GM18498 (cell line): ENCODE measurements around the gene SYNGR1.
"Not testable (repeated sequence)": the region's sequence is repeated elsewhere in the genome, so short reads cannot be mapped to it uniquely, and the experiment has no call there.

Source experiments
- ATAC-seq: cut with Tn5 transposase; IDR thresholded peaks from one replicate; pipeline ENCODE4 v1.9.1; 2021; ENCODE audit warnings: mild to moderate bottlenecking, moderate library complexity; ENCODE audit not compliant: unreplicated experiment

Gene SYNGR1

GRCh38 chr22:39396797-39397195 lies 47.0 kb downstream of the SYNGR1 start:
- no peak for ATAC-seq

- no peak for ATAC-seq
Measured at GRCh38 chr22:39401301-39401631, 51.5 kb downstream of the SYNGR1 start.

GRCh38 chr22:39405346-39406085 lies 55.7 kb downstream of the SYNGR1 start:
- ATAC-seq: no peak

GRCh38 chr22:39408173-39408572 lies 58.4 kb downstream of the SYNGR1 start:
- no peak for ATAC-seq

- no peak for ATAC-seq
Measured at GRCh38 chr22:39408807-39409206, 59.0 kb downstream of the SYNGR1 start.

- ATAC-seq: no peak
Measured at GRCh38 chr22:39409516-39410029, 59.8 kb downstream of the SYNGR1 start.

- no peak for ATAC-seq
Measured at GRCh38 chr22:39410264-39410663, 60.5 kb downstream of the SYNGR1 start.

GRCh38 chr22:39411828-39412365 lies 62.1 kb downstream of the SYNGR1 start:
- not testable (repeated sequence) for ATAC-seq

GRCh38 chr22:39413204-39413603 lies 63.4 kb downstream of the SYNGR1 start:
- ATAC-seq: not testable (repeated sequence)

- ATAC-seq: no peak
Measured at GRCh38 chr22:39414377-39414776, 64.6 kb downstream of the SYNGR1 start.

GRCh38 chr22:39414886-39415285 lies 65.1 kb downstream of the SYNGR1 start:
- no peak for ATAC-seq

GRCh38 chr22:39415506-39415905 lies 65.7 kb downstream of the SYNGR1 start:
- ATAC-seq: no peak

- ATAC-seq: no peak
Measured at GRCh38 chr22:39416319-39416718, 66.5 kb downstream of the SYNGR1 start.

GRCh38 chr22:39417641-39418040 lies 67.8 kb downstream of the SYNGR1 start:
- ATAC-seq: no peak

GRCh38 chr22:39418696-39419095 lies 68.9 kb downstream of the SYNGR1 start:
- ATAC-seq: no peak

- no peak for ATAC-seq
Measured at GRCh38 chr22:39419096-39419495, 69.3 kb downstream of the SYNGR1 start.

- no peak for ATAC-seq
Measured at GRCh38 chr22:39419911-39420310, 70.1 kb downstream of the SYNGR1 start.

GRCh38 chr22:39421691-39422090 lies 71.9 kb downstream of the SYNGR1 start:
- ATAC-seq: no peak

GRCh38 chr22:39422101-39422500 lies 72.3 kb downstream of the SYNGR1 start:
- ATAC-seq: no peak

- no peak for ATAC-seq
Measured at GRCh38 chr22:39422721-39423120, 72.9 kb downstream of the SYNGR1 start.

- no peak for ATAC-seq
Measured at GRCh38 chr22:39423976-39424375, 74.2 kb downstream of the SYNGR1 start.

GRCh38 chr22:39426380-39427043 lies 76.7 kb downstream of the SYNGR1 start:
- no peak for ATAC-seq
